GDM1 (cell line): Measurements from ENCODE around the gene IL23R.
"Not testable (repeated sequence)": the region's sequence is repeated elsewhere in the genome, so short reads cannot be mapped to it uniquely, and the experiment has no call there.

Experiments used
- DNase-seq: peaks from one replicate; lab custom pipeline; 2025; lab: John Stamatoyannopoulos, UW

IL23R gene, protein sequence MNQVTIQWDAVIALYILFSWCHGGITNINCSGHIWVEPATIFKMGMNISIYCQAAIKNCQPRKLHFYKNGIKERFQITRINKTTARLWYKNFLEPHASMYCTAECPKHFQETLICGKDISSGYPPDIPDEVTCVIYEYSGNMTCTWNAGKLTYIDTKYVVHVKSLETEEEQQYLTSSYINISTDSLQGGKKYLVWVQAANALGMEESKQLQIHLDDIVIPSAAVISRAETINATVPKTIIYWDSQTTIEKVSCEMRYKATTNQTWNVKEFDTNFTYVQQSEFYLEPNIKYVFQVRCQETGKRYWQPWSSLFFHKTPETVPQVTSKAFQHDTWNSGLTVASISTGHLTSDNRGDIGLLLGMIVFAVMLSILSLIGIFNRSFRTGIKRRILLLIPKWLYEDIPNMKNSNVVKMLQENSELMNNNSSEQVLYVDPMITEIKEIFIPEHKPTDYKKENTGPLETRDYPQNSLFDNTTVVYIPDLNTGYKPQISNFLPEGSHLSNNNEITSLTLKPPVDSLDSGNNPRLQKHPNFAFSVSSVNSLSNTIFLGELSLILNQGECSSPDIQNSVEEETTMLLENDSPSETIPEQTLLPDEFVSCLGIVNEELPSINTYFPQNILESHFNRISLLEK

DNA sequence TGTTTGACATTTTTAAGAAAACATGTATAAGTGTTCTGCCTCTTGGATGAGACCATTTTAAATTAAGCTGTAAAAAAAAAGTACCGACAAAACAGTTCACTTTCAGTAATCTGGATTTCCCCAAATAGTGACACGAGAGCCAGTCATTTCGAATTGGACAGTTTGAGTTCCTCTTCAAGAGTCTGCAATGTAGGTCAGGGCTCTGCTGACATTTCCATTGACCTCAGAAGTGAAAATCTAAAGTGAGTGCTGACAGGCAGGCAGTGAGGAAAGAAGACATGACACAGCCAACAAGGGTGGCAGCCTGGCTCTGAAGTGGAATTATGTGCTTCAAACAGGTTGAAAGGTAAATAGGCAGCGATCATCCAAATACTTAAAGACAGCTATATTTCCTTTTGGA is at the start of gene IL23R:
IL23R (plus strand) TSS at position 259 of the 400 bp plus-strand sequence. CDS start 1,667 bp downstream, outside the sequence.
- no peak for DNase-seq

DNA sequence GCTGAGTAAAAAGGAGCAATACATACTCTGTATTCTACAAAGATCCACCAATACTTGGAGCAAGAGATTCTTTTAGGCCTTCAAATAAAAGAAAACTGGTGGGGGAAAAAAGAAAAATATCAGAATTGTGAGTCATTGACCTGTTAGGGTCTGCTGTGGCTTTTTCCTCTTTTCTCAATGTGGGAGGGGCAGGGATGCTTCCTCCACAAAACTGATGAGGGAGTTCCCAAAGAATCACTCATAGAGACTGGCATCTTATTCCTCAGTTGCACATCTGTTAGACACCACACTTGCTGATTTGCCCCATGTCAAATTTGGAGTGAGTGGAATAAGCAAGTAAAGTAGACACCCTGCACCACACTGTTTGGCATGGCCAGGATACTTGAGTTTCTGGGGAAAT is 48.1 kb upstream of the IL23R start:
- no peak for DNase-seq

DNA sequence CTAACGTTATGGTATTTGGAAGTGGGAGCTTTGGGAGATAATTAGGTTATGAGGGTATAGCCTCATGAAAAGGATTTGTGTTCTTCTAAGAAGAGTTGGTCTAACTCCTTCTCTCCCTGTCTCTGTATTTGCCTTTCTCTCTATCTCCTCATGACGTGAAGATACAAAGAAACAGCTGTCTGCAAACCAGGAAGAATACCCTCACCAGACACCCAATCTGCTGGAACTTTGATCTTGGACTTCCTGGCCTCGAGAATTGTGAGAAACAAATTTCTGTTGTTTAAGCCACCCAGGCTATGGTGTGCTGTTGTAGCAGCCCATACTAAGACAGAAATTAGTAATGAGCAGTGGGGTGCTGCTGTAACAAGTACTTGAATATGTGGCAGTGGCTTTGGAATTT is 47.6 kb upstream of the IL23R start:
- DNase-seq: no peak

DNA sequence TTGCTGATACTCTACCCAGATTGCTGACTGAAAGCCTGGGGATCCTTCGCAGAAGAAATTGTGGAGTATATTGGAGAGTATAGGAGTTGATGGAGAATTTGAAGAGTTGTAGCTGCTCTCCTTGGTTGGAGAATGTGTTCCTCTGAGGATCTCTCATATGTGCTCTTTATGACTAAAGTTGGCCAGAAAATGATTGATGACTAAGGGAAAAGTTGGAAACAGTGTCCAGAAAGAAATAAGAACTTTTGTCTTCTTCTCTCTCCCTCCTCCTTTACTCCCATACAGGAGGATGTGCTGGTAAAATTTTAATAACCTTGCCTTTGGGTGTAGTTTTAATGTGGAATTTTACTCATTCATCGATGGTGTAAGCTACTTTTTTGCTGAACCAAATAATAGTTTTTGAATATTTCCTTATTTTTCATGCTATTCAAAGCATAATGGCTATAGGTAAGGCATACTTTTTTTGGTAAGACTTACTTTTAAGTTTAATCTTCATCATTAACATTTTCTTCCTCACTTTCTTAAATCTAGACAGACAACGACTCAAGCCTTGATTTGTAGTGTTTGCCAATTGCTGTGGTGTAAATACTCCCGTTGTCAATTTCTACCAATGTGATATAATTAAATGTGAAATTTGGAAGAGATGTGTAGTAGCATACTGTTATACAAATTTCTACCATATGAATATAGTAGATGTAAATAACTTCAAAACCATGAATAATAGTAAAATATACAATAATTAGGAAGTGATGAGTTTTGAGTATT is 45.2 kb upstream of the IL23R start:
- no peak for DNase-seq

DNA sequence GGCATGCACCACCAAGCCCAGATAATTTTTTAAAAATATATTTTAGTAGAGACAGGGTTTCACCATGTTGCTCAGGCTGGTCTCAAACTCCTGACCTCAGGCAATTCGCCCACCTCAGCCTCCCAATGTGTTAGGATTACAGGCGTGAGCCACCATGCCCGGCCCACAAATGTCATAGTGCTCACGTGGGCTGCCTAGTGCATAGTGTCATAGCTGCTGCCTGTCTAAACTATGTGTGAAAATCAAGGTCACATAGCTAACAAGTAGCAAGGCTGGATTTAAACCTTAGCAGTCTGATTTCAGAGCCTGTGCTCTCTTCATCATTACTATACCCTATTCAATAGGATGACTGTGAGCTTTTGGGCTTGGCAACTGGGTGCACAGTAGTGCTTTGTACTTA is 41.8 kb upstream of the IL23R start:
- DNase-seq: no peak

DNA sequence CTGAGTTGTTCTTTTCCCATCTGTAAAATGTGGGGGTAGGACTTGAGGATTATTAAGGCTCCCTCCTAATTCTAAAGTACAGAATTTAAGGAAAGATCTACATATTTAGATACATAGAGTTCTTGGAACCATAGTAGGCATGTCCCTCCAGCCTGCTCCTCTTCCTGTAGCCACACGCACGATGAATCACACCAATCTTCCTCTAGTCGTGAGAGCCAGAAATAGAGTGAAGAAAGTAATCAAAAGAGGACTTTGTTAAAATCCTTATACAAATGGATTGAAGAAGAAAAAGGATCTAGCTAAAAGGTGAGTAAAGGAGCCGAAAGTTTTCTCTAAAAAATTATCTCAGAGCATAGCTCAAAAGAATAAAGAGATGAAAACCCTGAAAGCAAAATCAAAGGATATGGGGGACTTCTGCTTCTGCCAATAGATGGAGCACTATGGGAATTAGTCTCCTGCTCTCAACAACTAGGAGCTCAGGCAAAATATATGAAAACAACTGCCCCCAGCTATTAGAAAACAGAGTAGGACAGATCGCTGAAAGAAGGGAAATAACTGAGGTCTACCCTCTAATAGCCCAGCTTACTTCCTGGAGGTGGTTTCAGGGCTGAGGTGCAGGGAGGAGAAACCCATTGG is 40.0 kb upstream of the IL23R start:
- DNase-seq: no peak

DNA sequence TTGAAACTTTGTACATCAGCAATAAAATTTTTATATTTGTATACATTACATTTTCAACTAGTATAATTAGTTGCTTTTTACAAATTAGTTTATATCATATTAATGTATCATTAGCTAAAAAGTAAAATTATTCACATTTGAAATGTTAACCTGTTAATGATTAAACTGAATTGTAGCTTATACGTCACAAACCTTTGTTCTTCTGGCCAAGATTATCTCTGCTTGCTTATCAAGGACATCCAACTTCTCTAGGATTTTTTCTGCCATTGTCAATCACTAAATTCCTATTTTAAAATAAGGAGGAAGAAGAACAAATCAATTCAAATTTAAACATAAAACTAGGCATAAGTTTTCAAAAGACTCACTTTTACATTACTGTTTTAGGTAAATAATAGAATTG is 39.3 kb upstream of the IL23R start:
- DNase-seq: no peak

DNA sequence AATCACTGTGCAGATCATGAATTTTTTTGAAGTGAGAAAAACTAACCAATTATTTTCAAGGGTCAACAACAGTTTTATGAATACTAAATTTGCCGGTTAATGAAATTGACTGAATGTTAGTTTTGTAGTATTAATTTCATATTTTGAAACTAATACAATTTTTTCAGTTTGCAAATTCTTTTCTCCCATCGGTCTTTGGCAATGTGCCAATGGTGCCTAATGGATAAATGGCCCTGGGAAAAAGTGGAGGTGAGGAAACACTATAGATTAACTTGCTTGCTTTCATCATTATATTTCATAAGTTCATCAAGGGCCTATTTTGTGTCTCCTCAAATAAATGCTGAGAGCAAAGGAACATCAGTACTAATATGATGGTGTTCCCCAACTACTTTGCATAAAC is 35.6 kb upstream of the IL23R start:
- no peak for DNase-seq

DNA sequence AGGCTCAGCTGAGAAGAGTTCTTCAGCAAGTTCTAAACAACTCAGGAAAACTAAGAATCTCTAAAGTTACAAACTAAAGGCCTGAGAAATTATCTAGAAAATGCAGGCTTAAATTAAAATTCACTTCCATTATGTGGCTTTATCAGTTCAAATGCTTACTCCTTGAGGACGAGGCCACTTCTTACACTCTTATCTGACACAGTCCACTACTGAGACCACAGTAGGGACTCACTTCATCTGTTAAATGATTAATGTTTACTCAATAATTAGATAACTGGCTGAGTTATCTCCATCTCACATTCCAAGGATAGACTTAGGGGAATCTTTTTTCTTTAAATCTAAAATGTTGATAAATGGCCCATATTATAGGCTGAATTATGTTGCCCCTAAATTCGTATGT is 33.1 kb upstream of the IL23R start:
- DNase-seq: no peak

DNA sequence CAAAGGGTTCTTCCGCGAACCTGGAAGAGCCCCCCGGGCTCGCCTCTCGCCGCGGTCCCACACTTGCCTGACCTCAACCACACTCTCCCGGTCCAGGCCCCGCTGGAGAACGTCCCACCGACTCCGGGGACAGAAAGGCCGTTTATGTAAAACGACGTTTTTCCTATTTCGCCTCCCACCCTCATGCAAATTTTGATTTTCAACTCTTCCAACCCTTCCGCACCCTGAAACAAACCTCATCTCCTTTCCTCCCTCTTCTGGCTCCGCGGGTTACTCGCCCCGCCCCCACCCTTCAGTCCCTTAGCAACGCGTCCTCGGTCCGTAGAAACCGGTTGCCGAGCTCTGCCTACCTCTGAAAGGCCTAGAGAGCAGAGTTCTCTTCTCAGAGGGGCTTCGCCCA is 31.6 kb upstream of the IL23R start, which contains the start of gene C1orf141:
C1orf141 (minus strand) TSS at position 276 of the 400 bp plus-strand sequence. CDS start 7,730 bp downstream, outside the sequence.
- DNase-seq: no peak

DNA sequence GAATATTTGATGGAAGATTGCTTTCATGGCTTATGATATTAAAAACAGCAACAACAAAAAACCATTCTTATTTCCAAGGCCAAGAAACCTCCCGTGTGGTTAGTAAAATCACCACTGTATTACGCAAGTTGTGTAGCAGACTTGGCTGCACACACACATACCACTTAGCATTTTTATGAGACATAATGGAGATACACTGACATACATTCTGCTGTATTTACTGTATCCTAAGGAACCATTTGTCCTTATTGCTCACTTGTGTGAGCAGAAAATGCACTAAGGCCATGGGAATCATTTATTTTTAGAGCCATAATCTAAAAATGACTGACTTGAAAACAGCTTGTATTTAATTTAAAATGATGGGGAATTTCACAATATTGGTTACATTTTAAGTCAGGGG is 30.9 kb upstream of the IL23R start:
- DNase-seq: no peak

DNA sequence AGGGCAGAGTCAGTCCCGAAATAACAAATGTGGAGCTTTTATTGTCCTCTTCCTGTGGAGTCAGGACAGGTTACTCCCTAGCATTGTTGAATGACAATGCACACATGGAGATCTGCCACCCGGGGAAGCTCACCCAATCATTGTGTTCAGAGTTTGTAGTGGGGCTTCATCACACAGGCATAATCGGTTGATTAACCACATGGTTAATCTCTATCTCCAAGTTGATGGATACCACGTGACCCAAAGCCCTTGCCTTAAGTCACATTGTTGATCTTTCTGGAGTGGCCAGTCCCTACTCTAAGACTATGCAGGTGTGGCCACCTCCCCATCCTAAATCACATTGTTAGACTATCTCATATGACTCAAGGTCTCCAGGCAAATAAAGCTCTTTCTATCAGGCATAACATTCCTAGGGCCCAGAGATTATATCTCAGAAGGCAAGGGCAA is 28.9 kb upstream of the IL23R start:
- no peak for DNase-seq

DNA sequence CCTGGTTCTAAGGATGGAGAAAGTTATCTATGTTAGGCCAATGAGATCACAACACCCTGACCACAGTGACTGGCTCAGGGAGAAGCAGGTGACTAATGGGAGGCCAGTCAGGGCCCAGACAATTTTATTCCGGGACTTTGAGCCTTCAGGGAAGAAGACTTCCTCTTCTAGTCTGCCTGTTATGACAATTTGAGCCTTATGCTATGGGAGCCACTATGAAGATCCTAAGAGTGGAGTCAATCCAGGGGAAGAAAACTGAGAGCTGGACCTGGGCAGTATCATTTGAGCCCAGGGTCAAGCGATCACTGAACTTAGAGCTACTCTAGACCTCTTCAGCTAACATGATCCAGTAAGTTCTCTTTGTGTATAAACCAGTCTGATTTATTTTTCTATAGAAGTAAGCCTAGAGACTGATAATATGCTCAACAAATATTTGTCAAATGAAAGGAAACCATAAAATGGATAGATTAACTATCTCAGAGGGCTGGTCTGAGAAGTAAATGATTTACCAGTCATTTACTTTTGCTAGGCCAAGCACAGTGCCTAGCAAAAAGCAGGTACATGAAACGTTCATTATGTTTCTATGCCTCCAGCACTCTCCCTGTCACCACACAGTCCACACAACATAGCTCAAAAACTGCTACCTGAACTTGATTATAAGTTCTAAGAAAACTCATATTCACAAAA is 27.3 kb upstream of the IL23R start:
- no peak for DNase-seq

DNA sequence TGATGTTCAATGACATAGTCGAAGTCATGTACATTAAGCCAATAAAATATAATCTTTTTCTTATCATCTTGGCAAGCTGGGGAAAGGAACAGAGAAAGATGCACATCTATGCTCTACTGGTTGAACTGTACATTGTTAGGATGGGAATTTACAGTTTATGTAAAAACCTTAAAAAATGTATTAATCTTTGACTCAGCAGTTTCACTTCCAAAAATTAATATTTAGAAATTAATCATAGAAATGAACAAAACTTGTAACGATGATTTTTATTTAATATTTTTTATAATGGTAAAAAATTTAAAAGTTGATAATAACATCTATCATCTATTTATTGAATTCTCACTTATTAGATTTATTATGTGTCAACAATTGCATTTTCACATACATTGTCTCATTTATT is 25.8 kb upstream of the IL23R start:
- no peak for DNase-seq

DNA sequence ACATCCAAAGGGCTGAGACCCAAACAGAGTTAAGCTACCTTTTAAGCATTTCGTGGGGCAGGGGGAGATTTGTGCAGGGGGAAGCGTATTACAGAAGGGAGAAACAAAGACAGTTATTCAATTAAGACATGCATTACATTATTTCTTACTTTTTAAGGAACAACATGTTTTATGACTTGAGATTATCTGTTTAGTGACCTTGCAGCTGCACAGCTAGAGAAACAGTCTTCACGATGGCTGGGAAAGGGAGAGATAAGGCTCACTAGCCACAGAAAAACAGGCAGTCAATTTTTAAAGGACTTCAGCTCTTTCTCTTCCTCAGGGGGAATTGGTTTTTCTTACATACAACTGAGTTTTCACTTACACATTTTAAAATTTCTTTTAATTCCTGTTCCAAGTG is 24.4 kb upstream of the IL23R start:
- not testable (repeated sequence) for DNase-seq

DNA sequence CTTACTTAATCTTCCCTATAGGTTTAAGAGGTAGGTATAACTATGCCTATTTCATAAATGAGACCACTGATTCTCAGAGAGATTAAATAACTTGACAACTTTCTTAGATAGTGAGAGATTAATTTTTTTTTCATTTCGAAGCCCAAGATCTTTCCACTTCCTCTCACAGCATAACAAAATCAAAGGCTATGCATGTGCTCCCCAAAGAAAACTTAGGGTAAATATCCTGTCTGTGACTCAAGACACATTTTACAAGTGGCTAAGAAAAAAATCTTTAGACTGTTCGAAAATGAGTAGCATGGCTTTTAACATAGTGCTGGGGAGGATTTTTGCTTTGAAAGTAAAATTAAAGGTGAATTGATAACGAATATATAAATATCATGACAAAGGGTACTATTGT is 23.3 kb upstream of the IL23R start:
- DNase-seq: no peak

DNA sequence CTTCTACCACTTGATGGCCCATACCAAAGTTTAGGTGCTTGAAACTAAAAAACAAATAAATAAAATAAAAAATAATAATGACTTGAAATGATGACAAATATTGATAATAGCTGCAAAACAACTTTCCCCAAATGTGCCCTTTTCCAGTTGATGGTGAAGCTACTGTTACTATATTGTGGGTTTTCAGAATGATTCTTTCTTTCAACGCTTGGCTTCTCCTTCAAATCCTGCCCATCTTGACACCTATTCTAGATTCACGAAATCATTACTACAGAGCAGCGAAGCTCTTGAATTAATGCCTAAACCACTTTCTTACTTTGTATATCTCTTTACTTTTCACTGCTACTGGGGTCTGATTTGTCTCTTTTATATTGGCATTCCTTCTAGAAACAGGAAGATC is 22.3 kb upstream of the IL23R start:
- no peak for DNase-seq

DNA sequence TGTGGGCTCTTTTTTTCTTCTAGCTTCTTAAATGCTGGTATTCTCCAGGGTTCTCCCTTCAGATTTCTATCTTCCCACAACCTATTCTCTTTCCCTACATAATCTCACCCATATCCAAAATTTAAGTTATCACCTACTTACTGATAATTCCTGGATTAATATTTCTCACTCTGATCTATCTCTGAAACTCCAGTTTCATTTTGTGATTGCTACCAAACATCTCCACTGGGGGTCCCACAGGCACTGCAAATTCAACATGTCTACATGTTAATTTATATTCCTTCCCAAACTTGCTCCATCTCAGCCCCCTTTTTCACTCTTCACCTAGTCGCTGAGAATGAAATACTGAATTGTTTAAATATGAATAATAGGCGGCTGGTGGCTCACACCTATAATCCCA is 21.6 kb upstream of the IL23R start:
- no peak for DNase-seq

DNA sequence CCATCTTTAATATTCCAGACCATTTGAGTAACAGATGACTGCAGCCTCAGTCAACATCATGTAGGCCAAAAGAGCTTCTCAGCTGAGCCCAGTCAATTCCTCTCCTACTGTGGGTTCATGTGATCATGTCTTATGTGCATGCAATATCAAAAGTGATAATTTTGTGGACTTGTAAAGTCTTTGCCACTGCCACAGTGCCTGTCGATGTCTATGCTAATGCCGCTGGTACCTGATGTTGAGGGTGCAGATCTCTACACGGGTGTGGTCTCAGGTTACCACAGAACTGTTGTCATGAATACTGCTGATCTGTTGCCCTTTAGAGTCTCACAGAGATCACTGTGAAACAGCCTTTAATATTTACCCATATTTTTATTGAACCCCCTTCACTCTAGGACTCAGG is 20.2 kb upstream of the IL23R start:
- DNase-seq: no peak

DNA sequence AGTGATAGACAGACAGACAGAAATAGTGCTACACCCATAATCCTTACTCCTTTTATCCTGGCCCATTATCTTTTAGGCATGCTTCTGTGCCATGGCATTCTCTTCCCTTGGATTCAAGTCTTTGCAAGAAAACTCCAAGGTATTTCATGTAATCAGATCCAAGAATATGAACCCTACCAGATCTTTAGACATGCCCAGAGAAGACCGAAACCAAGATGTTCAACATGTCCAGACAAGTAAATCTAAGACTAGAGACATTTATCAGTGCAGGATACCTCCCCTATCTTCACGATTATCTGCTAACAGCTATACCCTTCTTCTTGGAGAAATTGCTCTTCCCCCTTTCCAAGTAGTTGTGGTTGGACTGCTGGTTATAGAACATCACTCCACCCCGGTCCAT is 19.7 kb upstream of the IL23R start:
- no peak for DNase-seq

DNA sequence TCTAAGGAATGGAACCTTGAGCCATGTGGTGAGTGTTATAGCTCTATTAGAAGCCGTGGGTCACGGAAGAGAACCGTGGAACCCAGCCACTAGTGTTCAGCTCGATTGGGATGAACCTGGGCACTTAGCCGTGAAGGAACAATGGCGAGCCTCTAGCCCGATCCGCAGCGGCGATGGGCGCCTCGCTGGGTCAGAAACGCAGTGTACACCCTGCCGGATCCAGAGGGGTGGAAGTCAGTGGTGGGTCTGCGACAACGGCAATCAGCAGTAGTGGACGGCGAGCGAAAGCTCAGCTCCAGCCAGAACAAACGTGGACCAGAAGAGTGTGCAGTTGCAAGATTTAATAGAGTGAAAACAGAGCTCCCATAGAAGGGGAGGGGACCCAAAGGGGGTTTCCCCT is 18.3 kb upstream of the IL23R start:
- DNase-seq: not testable (repeated sequence)
